Activated CD8-positive, alpha-beta memory T cell treated with anti-CD3 and anti-CD28 coated beads, Interleukin-2, amount 50 U/mL, for 48 hours (primary cell): Measurements from ENCODE around the gene REXO1.

Experiments used
- DNase-seq: peaks from one replicate; pipeline ENCODE4 v3.0.0-alpha.2; 2020

The REXO1 gene

DNA sequence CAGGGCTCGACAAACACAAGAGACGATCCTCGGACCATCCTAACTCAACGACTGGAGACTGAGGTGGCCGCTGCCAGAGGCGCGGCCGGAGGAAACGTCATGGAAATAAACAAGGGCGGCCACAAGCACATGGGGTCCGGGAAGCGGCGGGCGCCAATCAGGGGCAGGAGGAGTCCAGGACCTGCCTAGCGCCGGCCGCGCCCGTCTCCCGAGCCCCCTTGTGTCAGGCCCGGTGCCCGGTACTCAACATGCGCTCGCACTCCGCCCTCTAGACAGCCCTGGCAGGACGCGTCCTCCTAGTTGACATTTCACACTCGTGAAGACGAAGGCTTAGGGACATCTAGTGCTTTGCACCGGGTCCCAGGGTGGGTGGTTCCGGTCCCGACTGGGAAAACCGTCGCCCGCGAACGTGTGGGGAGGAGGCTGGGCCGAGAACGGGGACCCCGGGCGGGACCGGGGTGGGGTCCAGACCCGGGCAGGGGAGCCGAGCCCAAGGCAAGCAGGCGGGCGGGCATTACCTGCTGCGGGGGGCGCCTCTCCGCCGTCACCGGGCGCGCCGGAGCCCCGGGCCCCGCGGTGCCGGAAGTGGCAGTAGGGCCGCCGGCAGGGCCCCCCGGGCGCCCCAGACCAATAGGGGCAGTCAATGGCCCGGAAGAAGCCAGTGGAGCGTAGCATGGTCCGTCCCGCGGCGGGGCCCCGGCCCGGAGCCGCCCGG lies 442 bp downstream of the REXO1 start:
- DNase-seq, result peak; percentile 76

GRCh38 chr19:1847348-1847683 lies 967 bp downstream of the REXO1 start:
- no peak for DNase-seq

DNA sequence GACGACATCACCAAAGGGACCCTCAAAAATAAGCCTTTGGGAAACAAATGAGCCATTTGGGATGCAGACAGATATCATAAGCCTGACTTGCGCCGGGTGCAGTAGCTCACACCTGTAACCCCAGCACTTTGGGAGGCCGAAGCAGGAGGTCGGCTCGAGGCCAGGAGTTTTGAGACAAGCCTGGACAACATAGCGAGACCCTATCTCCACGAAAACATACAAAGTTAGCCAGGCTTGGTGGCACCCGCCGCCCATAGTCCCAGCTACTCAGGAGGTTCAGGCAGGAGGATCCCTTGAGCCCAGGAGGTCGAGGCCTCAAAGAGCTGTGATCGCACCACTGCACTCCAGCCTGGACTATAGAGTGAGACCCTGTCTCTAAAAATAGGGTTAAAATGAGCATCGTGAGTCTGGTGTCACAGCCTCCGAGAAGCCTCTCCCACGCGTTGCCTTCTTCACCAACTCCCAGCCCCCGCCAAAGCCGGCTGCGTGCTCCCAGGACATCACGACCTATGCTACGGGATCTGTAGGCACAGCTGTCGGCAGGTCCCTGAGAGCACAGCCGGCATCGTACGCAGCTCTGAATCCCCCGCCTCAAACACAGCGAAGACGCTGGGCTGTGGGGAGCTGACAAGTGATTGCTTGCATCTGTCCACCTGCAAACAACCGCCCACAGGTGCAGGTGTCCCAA lies 1.6 kb downstream of the REXO1 start:
- no peak for DNase-seq

- DNase-seq, result no peak
These were observed 2.6 kb downstream of the REXO1 start for GRCh38 chr19:1845642-1846041.

DNA sequence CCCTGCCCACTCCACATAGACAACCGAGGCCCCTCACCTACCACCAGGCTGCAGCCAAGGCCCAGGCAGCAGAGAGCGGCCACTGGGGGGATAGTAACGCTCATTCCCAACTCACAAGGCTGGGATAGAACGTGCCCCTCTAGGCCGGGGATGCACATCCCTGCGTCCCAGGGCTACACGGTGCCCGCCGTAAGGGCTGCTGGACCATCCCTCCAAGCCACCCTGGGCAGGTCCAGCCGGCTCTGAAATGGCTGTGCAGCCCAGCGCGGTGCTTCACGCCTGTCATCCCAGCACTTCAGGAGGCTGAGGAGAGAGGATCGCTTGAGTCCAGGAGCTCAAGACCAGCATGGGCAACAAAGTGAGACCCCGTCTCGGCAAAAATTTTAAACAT lies 3.2 kb downstream of the REXO1 start:
- DNase-seq, result no peak

DNA sequence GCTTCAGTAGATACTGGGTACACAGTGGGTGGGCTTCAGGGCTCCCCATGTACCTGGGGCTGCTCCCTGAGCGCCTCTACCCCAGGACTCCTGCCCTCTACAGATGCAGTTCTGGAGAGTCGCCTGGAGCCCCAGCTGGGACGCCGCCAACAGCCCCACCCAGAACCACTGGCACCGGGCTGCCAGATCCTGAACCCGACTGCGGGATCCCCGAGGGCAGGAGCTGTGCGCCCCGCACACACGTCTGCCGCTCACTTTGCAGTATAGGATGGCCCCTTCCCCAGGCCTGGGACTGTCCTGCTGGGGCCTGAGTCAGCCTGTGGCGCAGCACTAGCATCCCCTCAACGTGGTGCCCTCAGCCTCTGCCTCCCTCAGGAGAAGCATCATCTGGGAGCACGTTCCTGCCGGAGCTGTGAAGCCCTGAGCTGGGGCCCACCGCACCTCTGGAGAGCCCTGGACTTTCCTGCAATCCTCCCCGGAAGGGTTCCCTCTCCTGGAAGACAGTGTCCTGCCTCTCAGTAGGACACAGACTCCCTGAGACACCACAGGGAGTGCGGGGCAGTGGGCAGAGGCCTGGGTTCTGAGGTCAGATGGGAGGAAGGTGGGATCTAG lies 3.7 kb downstream of the REXO1 start:
- no peak for DNase-seq

DNA sequence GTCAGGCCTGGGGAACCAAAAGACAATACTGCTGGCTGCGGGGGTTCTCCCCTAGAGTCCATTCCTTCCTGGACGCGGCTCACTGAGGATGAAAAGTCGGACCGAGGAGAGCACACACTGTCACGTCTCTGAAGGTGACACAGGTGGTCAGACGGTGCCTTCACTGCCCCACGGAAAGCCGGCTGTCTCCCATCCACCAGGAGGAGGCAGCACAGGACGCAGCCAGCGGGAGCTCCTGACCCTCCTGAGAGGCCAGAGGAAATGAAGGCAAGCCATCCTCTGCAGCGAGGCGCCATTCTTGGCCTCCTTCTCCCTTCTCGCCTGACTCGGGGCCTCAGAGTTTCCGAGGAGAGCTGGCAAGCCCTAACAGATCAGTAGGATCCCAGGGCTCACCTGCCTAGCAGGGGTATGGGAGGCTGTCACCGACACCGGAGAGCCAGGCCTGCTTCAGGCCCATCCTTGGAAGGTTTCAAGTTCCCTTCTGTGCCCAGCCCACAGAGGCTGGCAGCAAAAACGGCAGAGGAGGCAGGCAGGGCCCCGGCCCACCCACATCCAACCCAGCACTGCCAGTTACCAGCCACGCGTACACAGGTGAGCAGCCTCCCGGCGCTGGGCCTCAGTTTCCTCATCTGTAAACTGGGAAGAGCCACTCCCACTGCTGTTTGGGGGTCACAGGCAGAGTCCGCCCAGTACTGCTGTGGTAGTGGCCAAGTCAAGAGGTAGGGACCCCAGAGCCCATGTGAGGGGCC lies 4.5 kb downstream of the REXO1 start:
- no peak for DNase-seq

DNA sequence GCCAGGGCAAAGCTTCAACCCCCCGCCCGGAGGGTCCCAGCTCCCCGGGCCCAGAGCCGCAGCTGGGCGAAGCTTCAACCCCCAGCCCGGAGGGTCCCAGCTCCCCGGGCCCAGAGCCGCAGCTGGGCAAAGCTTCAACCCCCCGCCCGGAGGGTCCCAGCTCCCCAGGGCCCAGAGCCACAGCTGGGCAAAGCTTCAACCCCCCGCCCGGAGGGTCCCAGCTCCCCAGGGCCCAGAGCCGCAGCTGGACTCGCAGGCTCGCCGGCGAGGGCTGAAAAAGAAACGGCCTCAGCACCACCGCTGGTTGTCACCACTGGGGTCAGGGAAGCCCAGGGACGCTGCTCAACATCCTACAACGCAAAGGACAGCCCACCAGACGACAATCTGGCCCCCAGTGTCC lies 5.2 kb downstream of the REXO1 start:
- no peak for DNase-seq

DNA sequence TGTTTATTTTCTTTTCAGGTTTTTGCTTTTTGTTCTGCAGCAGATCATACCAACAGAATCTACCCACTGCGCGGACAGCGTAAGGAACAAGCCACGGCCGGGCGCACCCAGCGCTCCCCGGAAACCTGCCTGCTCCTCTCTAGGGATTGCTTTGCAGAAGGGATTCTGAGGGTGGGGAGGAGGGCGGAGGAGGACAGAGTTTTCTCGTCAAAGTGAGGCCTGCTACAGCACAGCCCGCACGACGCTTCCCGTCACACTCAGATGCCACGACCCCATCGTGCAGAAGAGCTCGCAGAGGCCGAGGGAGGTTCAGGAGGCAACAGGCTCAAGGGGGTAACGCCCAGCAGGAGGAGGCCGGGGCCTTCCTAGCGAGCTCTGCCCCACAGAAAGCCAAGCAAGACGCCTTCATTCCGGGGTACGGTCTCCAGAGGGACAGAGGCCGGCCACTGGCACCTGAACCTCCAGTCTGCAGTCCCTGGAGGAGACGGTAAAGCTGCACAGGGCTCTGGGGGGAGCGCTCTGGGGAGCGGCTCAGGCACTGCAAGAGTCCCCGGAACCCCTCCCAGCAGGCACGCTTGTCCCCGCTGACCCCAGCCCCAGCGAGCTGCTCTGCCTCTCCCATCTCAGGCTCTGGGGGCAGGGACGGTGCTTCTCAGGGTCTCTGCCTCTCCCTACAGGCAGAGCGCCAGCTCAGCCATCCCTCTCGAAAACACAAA lies 6.9 kb downstream of the REXO1 start:
- no peak for DNase-seq

GRCh38 chr19:1840541-1841115 lies 7.7 kb downstream of the REXO1 start:
- no peak for DNase-seq

- DNase-seq, result no peak
These were observed 8.4 kb downstream of the REXO1 start for GRCh38 chr19:1839658-1840540.

GRCh38 chr19:1837625-1838105 lies 10.6 kb downstream of the REXO1 start:
- peak; percentile 93 for DNase-seq

DNA sequence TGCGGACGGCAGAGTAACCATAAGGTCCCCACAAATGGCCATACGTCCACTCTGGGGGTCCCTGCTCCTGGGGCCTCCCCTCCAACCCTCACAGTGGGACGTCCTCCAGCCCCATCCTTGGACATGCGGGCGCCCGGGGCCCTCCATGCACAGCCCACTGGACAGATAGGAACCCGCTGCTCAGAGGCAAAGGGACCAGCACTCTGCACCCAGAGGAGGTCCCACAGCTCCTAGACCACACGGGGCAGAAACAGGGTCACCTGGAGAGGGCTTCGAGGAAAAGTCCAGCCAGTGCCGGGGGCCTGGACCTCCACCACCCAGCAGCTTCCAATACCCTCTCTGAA lies 11.1 kb downstream of the REXO1 start:
- no peak for DNase-seq

DNA sequence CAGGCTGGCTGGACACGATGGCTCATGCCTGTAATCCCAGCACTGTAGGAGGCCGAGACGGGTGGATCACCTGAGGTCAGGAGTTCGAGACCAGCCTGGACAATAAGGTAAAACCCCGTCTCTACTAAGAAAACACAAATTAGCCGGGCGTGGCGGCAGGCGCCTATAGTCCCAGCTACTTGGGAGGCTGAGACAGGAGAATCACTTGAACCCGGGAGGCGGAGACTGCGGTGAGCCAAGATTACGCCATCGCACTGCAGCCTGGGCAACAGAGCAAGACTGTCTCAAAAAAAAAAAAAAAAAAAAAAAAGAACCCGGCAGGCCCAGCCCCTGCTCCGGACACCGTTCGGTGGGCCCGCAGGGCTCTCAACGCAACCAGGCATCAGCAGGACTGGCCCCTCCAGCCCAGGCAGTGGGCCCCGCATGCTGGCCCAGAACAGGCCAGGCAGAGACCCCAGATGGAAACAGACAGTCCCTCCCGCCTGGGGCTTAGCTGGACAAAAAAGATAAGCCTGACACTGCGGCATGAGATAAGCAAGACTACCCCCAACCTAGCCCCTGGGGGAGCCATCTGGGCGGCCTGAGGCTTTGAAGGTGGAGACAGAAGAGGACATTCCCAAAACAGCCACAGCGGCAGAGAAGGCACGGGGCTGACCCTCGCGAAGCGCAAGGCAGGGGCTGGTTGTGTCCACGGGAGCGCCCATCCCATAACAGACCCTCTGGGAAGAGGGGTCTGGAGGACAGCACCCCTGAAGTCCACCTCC lies 11.6 kb downstream of the REXO1 start:
- no peak for DNase-seq

GRCh38 chr19:1833540-1833939 lies 14.7 kb downstream of the REXO1 start:
- no peak for DNase-seq

- DNase-seq, result no peak
These were observed 16.1 kb downstream of the REXO1 start for GRCh38 chr19:1832046-1832663.

- DNase-seq, result no peak
These were observed 17.3 kb downstream of the REXO1 start for GRCh38 chr19:1830978-1831377.

DNA sequence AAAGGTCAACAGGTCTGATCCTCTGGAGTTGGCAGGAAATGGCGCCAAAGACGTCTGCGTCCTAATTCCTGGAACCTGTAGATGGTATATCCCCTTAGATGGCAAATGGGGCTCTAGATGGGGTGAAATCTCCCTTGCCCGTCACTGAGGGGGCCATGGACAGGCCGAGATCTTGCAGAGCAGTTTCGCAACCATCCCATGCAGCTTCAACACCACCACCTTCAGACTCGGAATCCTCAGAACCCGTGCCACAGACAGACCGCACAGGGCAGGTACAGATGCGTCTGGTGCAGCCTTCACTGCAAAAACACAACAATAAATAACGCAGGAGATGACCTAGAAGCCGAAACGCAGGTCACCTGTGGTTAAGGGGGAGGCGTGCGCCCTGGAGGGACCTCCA lies 17.7 kb downstream of the REXO1 start:
- DNase-seq, result no peak

DNA sequence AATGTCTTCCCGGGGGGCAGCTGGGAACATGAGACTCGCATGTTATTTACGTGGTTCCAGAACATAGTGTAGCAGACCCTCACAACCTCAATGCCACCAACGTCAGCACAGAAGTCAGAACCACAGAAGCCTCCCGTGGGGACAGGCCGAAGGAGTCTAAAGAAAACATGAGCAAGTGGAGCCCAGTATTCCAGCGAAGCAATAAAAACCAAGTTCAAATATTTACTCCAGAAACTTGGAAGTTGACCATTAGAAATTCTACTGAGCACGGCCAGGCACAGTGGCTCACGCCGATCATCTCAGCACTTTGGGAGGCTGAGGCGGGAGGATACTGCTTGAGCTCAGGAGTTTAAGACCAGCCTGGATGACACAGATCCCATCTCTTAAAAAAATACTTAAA lies 18.3 kb downstream of the REXO1 start:
- no peak for DNase-seq
